Endothelial cell of hepatic sinusoid (primary cell): ENCODE results near the gene COIL.
"Not testable (repeated sequence)": the region's sequence is repeated elsewhere in the genome, so short reads cannot be mapped to it uniquely, and the experiment has no call there.

ENCODE experiments used
- in situ Hi-C: cut with HindIII; loops from 2 replicates; pipeline ENCODE4 v1.10.0; 2017; ENCODE audit warnings: low sequenced_read_pairs

Gene COIL

DNA sequence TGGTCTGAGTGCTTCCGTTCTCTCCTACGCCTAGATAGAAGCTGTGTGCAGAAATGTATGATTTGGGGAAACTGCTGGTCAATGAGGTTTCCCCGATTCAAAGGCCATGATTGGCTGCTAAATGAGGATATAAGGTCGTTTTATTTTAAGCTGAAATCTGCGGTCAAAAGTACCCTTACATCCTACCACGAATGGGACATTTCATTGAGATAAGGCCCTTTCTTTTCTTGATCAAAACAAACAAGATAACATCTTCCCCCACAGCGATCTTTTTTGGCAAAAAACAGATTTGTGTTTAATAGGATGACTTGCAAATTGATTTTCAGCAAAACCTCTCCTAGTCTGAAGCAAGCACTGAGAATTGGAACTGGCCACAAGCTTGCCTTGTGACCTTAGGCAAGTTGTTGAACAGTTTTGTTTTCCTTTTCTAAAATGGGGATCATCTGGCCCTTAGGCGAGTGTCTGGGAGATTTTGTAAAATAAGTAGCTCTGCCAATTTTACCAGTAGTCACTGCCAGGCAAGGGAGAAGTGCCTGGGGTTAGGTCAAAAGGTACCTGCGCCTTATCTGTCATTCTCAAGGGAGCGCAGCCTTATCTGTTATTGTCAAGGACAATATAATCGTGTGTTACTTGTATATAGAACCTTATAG is 17.7 kb upstream of the COIL start:
- in situ Hi-C loops = no loop called here

DNA sequence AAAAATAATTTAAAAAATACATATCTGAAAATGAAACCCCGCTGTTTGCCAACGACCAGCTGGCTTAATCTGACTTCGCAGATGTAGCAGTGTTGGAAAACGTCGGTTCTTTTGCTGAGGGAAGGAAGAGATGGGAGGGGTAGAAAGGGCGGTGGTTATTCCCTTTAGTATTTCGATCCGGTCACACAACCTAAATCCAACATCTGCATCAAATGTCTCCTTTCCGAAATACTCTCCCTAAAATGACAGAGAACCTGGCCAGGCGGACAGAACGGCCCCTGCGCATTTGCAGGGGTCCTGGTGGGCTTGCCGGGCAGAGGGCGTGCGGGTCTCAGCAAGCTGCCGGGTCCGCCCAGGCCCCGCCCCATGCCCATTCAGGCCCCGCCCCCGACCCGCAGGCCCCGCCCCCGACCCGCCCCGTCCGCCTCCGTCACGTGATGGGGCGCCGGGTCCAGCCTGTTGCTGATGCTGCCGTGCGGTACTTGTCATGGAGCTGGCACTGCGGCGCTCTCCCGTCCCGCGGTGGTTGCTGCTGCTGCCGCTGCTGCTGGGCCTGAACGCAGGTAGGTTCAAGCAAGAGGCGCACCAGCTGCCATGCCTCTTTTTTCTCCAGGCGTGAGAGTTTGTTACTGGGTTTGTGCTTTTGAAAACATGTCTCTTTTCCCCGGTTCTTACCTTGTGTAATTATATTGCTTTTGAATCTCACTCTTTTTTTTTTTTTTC is 17.0 kb upstream of the COIL start, which contains the start of gene SCPEP1:
Gene SCPEP1 (plus strand): TSS at position 459 of the 723 bp plus-strand sequence. CDS start 29 bp downstream, at position 488.
- in situ Hi-C loops = no loop called here

DNA sequence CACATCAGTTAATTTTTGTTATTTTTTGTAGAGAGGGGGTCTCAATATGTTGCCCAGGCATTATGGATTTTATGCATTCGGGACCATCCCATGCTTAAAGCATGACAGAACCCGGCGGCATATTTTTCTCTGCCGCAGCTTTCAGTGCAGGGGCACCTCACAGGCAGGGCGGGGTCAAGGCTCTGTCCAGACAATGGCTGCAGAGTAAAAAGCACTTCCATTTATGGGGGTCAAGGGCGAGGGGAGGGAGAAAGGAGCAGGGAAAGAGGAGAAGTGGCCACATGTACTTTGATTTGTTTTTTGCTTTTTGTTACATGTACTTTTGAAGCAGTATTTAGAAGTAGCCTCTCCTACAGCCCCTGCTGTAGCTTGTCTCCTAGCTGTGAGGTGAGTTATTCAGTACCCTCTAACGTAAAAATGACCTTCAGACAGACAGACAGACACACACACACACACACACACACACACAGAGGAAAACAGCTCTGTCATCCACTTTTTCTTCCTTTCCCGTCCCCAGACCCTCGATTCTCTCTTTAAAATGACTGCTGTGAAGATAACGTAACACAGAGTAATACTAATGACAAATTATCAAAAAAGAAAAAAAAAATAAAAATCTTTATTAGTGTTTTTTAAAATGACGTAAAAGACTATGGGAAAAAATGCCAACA is 16.2 kb upstream of the COIL start:
- in situ Hi-C loops = no loop called here

DNA sequence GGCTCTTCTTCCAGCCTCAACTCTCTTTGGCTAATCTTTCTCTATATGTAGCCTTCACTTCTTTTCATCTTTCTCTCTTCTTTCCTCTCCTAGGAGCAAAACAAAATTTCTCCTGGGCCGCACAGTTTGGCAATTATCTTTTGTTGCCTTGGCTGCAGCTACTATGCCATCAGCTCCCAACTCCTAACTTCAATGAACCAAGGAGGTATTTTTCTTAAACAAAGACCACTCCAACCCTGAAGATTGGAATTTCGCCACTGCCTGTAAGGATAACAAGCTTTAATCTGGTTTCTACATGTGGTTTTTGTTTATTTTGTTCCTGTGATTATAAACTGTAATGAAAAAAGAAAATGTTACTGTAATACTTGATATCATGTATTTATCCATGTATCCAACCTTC is 14.8 kb upstream of the COIL start:
- in situ Hi-C loops = no loop called here

DNA sequence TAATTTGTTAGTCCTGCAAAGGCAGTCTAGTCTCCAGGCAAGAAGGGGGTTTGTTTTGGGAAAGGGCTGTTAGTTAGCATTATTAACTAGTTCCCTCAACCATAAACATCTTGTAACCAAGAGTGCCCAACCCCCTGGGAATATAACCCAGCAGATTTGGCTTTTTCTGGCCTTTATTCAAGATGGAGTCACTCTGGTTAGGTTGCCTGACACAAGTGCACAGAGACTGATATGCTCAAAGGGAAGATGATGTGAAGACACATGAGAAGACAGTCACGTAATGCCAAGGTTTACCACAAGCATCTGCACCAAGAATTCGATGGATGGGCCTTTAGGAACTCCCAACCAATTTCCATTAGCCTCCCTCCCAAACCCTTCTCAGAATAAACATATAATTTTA is 13.2 kb upstream of the COIL start:
- in situ Hi-C loops = no loop called here

DNA sequence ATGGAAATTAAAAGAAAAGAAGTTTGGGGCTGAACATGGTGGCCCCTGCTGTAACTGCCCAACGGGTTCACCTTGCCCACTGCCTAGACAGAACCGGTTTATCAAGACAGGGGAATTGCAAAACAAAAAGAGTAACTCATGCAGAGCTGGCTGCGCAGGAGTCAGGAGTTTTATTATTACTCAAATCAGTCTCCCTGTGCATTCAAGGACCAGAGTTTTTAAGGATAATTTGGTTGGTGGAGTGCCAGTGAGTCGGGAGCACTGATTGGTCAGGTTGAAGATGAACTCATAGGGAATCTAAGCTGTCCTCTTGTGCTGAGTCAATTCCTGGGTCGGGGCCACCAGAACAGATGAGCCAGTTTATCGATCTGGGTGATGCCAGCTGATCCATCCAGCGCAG is 12.7 kb upstream of the COIL start:
- in situ Hi-C loops = no loop called here

DNA sequence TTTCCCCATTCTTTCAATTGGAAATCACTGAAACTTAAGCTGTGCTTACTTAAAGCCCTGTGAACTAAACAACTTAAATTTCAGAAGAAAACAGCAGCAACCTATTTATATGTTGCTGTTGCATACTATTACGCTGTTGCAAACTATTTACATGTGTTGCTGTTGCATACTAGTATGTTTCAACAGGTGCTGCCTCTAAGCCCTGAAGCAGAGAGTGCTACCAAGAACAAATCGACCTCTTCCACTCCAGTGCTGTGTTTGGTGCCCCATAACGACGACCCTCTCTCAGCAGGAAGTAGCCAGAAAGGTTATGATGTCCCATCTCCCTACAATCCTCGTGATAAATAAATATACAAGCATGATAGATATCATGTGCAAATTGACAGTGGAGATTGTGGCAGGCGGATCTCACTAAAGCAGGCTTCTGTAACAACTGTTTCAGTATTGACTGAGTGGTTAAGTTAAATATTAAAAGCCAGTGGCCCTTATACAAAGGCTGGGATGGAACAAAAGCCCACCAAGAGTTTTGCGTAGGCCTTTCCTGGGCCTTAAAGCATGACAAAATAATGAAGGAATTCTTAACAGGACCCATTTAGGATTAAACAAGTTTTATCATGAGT is 11.4 kb upstream of the COIL start:
- in situ Hi-C loops = no loop called here

DNA sequence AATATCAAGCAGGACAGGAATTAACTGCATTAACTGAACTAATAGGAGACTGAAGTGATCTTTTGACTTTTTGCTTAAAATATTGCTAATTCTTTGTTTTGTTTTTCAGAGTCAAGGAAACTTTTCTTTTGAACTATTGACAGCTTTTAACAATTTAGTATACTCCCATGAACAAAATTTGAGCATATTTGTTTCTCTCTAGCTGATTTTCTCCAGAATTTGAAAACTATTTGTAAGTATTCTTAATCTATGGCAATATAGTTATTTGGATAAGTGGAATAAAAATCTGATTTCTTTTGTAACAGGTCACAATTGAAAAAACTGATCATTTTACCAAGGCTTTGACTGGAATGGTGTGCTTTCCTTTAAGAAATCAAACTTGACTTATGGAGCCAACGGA is 10.1 kb upstream of the COIL start:
- in situ Hi-C loops = no loop called here

DNA sequence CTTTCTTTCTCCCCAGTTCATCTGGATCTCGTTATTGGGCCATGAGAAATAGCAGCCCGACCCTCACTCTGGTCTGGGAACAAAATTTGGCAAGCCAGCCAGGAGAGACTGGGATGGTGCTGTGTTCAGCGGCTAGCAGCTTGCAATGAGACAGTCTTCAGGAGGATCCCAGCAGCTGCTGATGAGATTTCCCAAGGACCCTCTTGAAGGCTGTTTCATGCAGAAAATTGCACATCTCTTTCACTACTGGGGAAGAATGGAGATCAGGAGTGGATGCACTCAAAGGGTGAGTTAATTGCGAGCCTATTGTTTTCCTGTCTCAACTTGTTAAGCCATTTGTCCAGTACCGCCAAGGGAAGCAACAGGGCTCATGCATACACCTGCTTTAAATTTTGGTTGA is 5.5 kb upstream of the COIL start:
- in situ Hi-C loops = no loop called here

DNA sequence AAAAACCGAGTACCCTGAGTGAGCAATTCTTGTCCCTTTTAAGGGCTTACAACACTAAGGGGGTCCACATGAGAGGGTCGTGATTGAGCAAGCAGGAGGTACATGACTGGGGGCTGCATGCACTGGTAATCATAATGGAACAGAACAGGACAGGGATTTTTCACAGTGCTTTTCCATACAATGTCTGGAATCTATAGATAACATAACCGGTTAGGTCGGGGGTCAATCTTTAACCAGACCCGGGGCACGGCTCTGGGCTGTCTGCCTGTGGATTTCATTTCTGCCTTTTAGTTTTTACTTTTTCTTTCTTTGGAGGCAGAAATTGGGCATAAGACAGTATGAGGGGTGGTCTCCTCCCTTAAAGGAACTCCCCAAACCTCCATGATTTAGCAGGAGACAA is 4.8 kb upstream of the COIL start:
- in situ Hi-C loops = not testable (repeated sequence)

DNA sequence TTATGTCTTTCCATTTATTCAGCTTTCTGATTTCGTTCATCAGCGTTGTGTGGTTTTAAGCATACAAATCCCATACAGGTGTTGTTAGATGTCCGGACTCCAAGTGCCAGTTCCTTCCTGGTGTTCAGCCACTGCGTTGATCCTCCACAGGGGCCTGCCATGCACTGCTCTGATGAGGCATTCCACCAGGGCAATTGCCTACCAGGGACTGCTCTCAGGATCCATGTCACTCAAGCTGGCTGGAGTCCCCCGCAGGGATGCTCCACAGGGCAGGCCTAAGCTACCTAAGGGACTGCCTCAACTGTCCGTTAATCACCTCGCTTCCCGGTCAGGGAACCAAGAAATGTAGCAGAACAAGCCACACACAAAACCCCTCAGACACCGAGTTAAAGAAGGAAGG is 4.4 kb upstream of the COIL start:
- in situ Hi-C loops = not testable (repeated sequence)

DNA sequence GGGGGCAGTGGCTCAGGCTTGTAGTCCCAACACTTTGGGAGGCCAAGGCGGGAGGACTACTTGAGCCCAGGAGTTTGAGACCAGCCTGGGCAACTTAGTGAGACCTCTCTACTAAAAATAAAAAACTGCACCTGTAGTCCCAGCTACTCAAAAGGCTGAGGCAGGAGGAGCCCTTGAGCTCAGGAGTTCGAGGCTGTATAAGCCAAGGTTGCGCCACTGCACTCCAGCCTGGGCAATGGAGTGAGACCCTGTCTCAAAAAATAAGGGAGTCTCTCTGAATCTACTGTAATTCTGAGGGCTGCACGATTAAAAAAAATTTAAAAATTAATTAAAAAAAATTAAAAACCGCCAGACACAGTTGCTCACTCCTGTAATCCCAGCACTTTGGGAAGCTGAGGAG is 3.9 kb downstream of the COIL start:
- in situ Hi-C loops = no loop called here

DNA sequence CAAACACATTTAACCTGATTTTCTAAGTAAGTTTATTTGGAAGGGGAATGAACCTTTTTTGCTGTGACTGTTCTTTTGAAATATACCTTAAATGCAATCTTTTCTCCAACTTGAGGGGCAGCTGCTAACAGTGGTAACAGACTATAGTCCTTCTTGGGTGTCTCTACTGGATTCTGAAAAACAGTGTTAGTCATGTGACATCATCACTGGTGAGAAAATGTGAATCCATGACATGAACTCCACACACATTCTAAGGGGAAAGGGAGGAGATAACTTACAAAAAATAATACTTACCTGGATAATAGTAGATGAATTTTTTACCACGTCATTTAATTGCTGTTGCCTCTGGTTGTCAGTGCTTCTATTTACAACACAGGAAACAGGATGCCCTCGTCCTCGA is 11.3 kb downstream of the COIL start:
- in situ Hi-C loops = no loop called here

DNA sequence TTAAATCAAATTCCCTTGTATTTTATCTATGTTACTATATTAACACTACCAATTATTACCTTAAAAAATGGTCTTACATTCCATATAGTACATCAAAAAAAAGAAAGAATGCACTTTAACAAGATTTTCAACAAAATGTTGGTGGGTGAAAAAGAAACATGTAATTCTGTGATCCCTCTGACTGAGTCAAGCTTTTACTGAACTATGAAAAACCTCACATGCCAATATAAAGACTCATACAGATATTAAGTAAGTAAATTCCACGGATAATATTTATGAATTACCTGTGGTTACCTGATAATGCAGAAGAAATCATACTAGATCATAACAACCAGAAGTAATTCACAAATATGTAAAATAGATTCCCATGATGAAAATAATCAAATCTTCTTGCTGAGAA is 12.4 kb downstream of the COIL start:
- in situ Hi-C loops = no loop called here

DNA sequence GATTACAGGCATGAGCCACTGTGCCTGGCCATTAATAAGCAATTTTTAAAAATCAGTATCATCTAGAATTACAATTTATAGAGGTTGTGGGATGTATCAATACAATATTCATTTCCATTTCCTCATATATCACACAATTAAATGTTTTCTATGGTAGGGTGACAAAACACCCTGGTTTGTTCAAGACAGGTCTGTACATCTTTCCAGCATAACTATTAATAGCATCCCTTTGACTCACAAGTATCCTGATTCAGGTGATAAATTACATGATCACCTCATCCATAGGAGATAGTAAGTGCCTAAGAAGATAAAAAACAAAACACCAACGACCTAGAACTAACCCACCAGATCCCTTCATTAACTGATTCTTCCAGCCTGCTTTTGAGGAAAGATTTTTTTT is 13.1 kb downstream of the COIL start:
- in situ Hi-C loops = no loop called here

DNA sequence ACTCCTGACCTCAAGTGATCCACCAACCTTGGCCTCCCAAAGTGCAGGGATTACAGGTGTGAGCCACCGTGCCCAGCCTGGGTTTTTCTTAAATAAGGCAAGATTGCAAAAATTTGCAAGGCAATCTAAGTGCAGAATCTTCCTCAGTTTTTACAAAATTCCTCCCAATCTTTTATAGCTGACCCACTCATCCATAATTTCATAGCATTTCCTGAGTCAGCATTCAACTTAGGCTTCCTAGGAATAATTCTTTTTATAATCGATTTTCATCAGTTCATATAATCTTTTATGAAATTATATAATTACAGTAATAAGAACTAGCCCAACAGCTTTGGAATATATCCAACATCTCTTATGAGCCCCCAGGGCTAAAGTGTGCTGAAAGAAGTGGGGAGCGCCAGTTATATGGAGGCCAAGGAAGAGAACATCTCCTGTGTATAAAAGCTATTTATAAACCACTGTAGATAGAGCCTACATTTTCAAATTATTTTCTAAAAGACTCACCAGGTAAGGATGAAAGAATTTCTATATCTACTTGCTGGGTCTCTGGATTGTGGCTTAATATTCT is 14.8 kb downstream of the COIL start:
- in situ Hi-C loops = no loop called here

DNA sequence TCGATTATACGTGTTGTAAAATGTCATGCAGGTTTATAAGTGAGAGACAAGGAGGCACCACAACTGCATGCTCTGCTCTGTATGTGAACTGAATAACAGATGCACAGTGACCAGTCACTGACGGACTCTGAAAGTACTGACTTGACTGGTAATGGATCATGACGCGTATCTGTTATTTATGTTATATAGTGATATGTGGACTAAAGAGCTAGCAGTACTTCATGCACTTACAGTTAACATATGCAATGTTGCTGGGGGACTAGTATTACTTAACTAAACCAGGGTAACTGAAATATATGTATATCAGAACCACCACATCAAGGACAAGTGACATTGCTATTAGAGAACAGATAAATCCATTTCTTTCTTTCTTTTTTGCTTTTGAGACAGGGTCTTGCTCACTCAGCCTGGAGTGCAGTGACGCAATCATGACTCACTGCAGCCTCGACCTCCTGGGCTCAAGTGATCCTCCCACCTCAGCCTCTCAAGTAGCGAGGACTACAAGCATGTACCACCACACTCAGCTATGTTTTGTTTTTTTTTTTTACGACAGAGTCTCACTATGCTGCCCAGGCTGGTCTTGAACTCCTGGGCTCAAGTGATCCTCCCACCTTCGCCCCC is 17.2 kb downstream of the COIL start:
- in situ Hi-C loops = no loop called here

DNA sequence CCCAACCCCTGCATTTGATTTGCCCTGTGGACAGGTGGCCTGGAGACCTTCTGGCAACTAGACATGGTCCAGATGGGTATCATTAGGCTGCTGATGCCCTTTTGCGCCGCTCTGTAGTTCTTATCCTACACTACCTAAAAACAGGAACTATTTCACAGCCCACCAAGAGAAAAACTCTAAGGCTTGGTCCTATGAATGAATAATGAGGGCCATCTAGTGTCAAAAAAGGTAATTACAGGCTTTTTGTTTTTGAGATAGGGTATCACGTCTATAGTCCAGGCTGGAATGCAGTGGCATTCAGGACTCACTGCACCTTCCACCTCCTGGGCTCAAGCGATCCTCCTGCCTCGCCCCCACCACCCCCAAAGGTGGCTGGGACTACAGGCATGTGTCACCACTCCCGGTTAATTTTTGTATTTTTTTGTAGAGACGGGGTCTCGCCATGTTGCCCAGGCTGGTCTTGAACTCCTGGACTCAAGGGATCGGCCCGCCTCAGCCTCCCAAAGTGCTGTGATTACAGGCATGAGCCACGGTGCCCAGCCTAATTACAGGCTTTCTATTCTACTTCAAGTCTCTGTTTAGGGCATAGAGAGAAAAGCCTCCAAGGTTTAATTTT is 20.9 kb downstream of the COIL start:
- in situ Hi-C loops = no loop called here

DNA sequence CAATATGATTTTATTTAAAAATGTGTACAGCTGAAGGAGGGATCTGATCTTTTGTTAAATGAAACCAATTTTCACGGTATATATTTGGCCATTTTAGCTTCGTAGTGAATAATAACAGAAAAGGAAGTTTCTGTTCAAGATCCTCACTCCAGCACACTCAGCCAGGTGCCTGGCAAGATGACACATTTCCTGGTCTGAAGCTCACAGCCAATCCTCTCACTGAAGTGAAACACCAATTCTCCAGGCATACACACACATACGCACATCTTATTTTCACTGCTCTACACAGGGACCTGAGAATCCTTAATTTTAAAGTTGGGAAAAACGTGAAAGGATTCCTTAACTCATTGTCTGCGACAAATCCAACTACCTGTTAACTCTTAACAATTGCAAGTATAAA is 22.6 kb downstream of the COIL start:
- in situ Hi-C loops = not testable (repeated sequence)

DNA sequence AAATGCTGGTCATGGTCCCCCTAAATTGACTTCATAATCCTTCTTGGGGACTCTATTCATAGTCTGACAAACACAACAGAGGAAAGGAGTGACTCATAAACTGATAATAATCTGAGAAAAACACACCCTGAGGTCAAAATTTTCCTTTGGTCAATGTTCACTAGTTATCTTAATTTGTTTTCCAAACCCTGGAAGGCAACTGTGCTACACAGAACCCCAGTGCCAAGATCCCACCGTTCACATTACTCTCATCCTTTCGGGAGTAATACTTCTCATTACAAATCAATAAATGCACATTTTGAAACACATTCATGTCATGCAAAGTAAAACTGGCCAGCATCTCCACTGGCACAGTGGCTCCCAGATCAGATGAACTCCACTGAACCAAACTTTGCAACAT is 23.2 kb downstream of the COIL start:
- in situ Hi-C loops = no loop called here
